H9 (cell line): Measurements from ENCODE around the gene AIG1. TPM values are rescaled to one million over a fixed set of nuclear protein-coding genes. Genes with fewer than 3 reads are reported as not detected.

Experiments used
- DNase-seq: peaks from one replicate; pipeline ENCODE4 v3.0.0-alpha.2; 2017
- H2AFZ ChIP-seq: one replicate; pipeline ENCODE4 v1.6.1; 2013; ENCODE audit warnings: mild to moderate bottlenecking, low read length, control low read depth, moderate library complexity
- H2AK5ac ChIP-seq: 2 replicates; pipeline ENCODE4 v1.6.1; 2013; ENCODE audit warnings: low read length, control low read depth, mixed read lengths; ENCODE audit not compliant: insufficient read length
- H2BK120ac ChIP-seq: one replicate; pipeline ENCODE4 v1.6.1; 2013; ENCODE audit warnings: low read depth, mild to moderate bottlenecking, low read length, control low read depth, inconsistent platforms; ENCODE audit not compliant: poor library complexity, severe bottlenecking
- H2BK12ac ChIP-seq: 2 replicates; pipeline ENCODE4 v1.6.1; 2013; ENCODE audit warnings: low read length, control low read depth, mixed read lengths, low read depth; ENCODE audit not compliant: insufficient read length
- H2BK15ac ChIP-seq: 2 replicates; pipeline ENCODE4 v1.6.1; 2013; ENCODE audit warnings: low read depth, low read length, control low read depth
- H2BK20ac ChIP-seq: one replicate; pipeline ENCODE4 v1.6.1; 2013; ENCODE audit warnings: low read depth, mild to moderate bottlenecking, low read length, control low read depth, inconsistent platforms; ENCODE audit not compliant: poor library complexity, severe bottlenecking
- H2BK5ac ChIP-seq: 2 replicates; pipeline ENCODE4 v1.6.1; 2013; ENCODE audit warnings: low read length, control low read depth, mixed read lengths; ENCODE audit not compliant: insufficient read length
- H3K14ac ChIP-seq: 2 replicates; pipeline ENCODE4 v1.6.1; 2013; ENCODE audit warnings: low read length, control low read depth; ENCODE audit not compliant: insufficient read depth
- H3K18ac ChIP-seq: 2 replicates; pipeline ENCODE4 v1.6.1; 2013; ENCODE audit warnings: low read depth, mild to moderate bottlenecking, mixed read lengths, low read length, control low read depth; ENCODE audit not compliant: insufficient read length
- H3K23ac ChIP-seq: 2 replicates; pipeline ENCODE4 v1.6.1; 2013; ENCODE audit warnings: low read length, control low read depth, mixed read lengths, low read depth; ENCODE audit not compliant: insufficient read length
- H3K23me2 ChIP-seq: 2 replicates; pipeline ENCODE4 v1.6.1; 2013; ENCODE audit warnings: low read depth, mild to moderate bottlenecking, mixed read lengths, low read length, control low read depth; ENCODE audit not compliant: insufficient read length, poor library complexity, severe bottlenecking
- H3K27ac ChIP-seq: 2 replicates; pipeline ENCODE4 v1.5.1; 2013; ENCODE audit warnings: low read length, control low read depth, mixed read lengths, low read depth; ENCODE audit not compliant: insufficient read length
- H3K27me3 ChIP-seq: 2 replicates; pipeline ENCODE4 v1.6.1; 2013; ENCODE audit warnings: low read length, control low read depth, inconsistent platforms; ENCODE audit not compliant: insufficient read depth
- H3K4ac ChIP-seq: 2 replicates; pipeline ENCODE4 v1.6.1; 2013; ENCODE audit warnings: low read depth, mild to moderate bottlenecking, control low read depth, inconsistent platforms, low read length, moderate library complexity
- H3K4me1 ChIP-seq: 2 replicates; pipeline ENCODE4 v1.6.1; 2013; ENCODE audit warnings: low read length, control low read depth, inconsistent platforms; ENCODE audit not compliant: insufficient read depth
- H3K4me2 ChIP-seq: 2 replicates; pipeline ENCODE4 v1.6.1; 2013; ENCODE audit warnings: low read length, control low read depth, mixed read lengths; ENCODE audit not compliant: insufficient read length, insufficient read depth
- H3K56ac ChIP-seq: 2 replicates; pipeline ENCODE4 v1.6.1; 2013; ENCODE audit warnings: low read depth, mild to moderate bottlenecking, mixed read lengths, low read length, control low read depth; ENCODE audit not compliant: insufficient read length
- H3K79me1 ChIP-seq: 2 replicates; pipeline ENCODE4 v1.6.1; 2013; ENCODE audit warnings: low read depth, mild to moderate bottlenecking, moderate library complexity, low read length, control low read depth, inconsistent platforms; ENCODE audit not compliant: insufficient read depth, poor library complexity, severe bottlenecking
- H3K79me2 ChIP-seq: 2 replicates; pipeline ENCODE4 v1.6.1; 2013; ENCODE audit warnings: low read length, control low read depth, inconsistent platforms; ENCODE audit not compliant: insufficient read depth
- H3K9ac ChIP-seq: 2 replicates; pipeline ENCODE4 v1.6.1; 2013; ENCODE audit warnings: low read length, control low read depth, mixed read lengths; ENCODE audit not compliant: insufficient read length; ENCODE audit errors: extremely low read depth
- H3K9me3 ChIP-seq: one replicate; pipeline ENCODE4 v1.6.1; 2013; ENCODE audit warnings: low read depth, low read length, inconsistent platforms; ENCODE audit not compliant: control insufficient read depth
- H3T11ph ChIP-seq: one replicate; pipeline ENCODE4 v1.6.1; 2013; ENCODE audit warnings: mild to moderate bottlenecking, low read length, control low read depth, inconsistent platforms
- H4K20me1 ChIP-seq: one replicate; pipeline ENCODE4 v1.6.1; 2013; ENCODE audit not compliant: control insufficient read depth, insufficient read length, insufficient read depth
- H4K5ac ChIP-seq: 2 replicates; pipeline ENCODE4 v1.6.1; 2013; ENCODE audit warnings: low read depth, mild to moderate bottlenecking, mixed read lengths, low read length, control low read depth; ENCODE audit not compliant: insufficient read length
- H4K8ac ChIP-seq: replicated peaks from 2 replicates; pipeline ENCODE4 v1.6.1; 2013; ENCODE audit warnings: low read length, control low read depth, mixed read lengths, low read depth; ENCODE audit not compliant: insufficient read length
- H4K91ac ChIP-seq: 2 replicates; pipeline ENCODE4 v1.6.1; 2013; ENCODE audit warnings: low read depth, mild to moderate bottlenecking, moderate library complexity, mixed read lengths, low read length, control low read depth; ENCODE audit not compliant: insufficient read length
- H3K27ac Mint-ChIP-seq, 3 experiments: 2 replicates in 2 of 3; 3 replicates in 1 of 3; pipeline ENCODE4 v1.8.0; 2020 to 2021; ENCODE audit warnings: mixed read lengths in 3 of 3, mild to moderate bottlenecking in 1 of 3, moderate library complexity in 1 of 3
- H3K27me3 Mint-ChIP-seq: 2 replicates; pipeline ENCODE4 v1.8.0; 2021; ENCODE audit warnings: low read depth, mild to moderate bottlenecking, moderate library complexity, mixed read lengths
- H3K36me3 Mint-ChIP-seq, 3 experiments: 2 replicates in 2 of 3; 3 replicates in 1 of 3; pipeline ENCODE4 v1.8.0; 2020 to 2021; ENCODE audit warnings: low read depth in 3 of 3, mixed read lengths in 3 of 3; ENCODE audit not compliant: insufficient read depth in 1 of 3
- H3K4me1 Mint-ChIP-seq, 2 experiments: 2 replicates each; pipeline ENCODE4 v1.8.0; 2020; ENCODE audit warnings: mixed read lengths in 2 of 2
- H3K4me3 Mint-ChIP-seq, 2 experiments: 2 replicates in 1 of 2; 3 replicates in 1 of 2; pipeline ENCODE4 v1.8.0; 2020 to 2021; ENCODE audit warnings: mild to moderate bottlenecking in 2 of 2, mixed read lengths in 2 of 2, moderate library complexity in 1 of 2
- H3K9me3 Mint-ChIP-seq, 2 experiments: 2 replicates in 1 of 2; 3 replicates in 1 of 2; pipeline ENCODE4 v1.8.0; 2020; ENCODE audit warnings: mild to moderate bottlenecking in 2 of 2, mixed read lengths in 2 of 2, moderate library complexity in 1 of 2
- CTCF ChIP-seq: fragments of 200-600 bp; sonication (generic); conservative IDR thresholded peaks from 3 replicates; pipeline ENCODE4 v1.8.0; 2021; ENCODE audit warnings: antibody characterized with exemption, mild to moderate bottlenecking
- WGBS: extraction: QIAGEN DNeasy Blood & Tissue Kit; methylation state at CpG from one replicate; pipeline ENCODE4 v1.1.7; 2013; ENCODE audit warnings: missing lambda C conversion rate, low lambda C conversion rate, mixed read lengths; ENCODE audit not compliant: insufficient read length; ENCODE audit errors: extremely low coverage; 5-methylcytosine and 5-hydroxymethylcytosine counted together
- total RNA-seq: library from RNA; stranded (reverse); gene quantifications from 2 replicates; pipeline ENCODE4 v1.2.1, GENCODE V29; 2021

AIG1 gene
- total RNA-seq, 1 experiment from 2014 or later: 44.6 TPM

- TF ChIP-seq CTCF: no peak
- Histone ChIP-seq H2AFZ (no peak overlapping the region), H3K4ac (no peak overlapping the region), H3K56ac (no peak overlapping the region), H3K18ac (no peak overlapping the region), H2BK120ac (no peak overlapping the region), H2BK15ac (no peak overlapping the region), H2BK20ac (no peak overlapping the region), H3K27me3 (no peaks in the 10 kb centered on the region), H3K23ac (no peak overlapping the region), H3K23me2 (no peaks in the 10 kb centered on the region), H3K27ac (no peak overlapping the region), H3K79me1 (no peaks in the 10 kb centered on the region), H4K91ac (no peak overlapping the region), H2BK5ac (no peak overlapping the region), H3K9ac (no peak overlapping the region), H2BK12ac (no peak overlapping the region), H3K4me2 (no peak overlapping the region), H3K9me3 (no peaks in the 10 kb centered on the region), H4K20me1 (no peaks in the 10 kb centered on the region), H3T11ph (no peak overlapping the region), H4K5ac (no peak overlapping the region), H4K8ac (no peak overlapping the region), H3K4me1 (no peaks in the 10 kb centered on the region), H3K14ac (no peak overlapping the region), H2AK5ac (no peak overlapping the region), H3K79me2 (no peaks in the 10 kb centered on the region)
- no CpG with 5 or more reads among the region's 5 CpGs for WGBS
- Mint-ChIP-seq H3K36me3 (0 out of 7 replicates have a peak, but pooled peaks cover 0 to 1% (median 0%) of the 10 kb centered on the region in 3 experiments), H3K9me3 (peaks cover 0 to 2% of the 10 kb centered on the region in 2 experiments; a peak in 2 of 5 replicates), H3K4me3 (no peak overlapping the region), H3K27ac (no peak overlapping the region), H3K4me1 (peaks cover 0 to 3% of the 10 kb centered on the region in 2 experiments; a peak in 1 of 4 replicates), H3K27me3 (no peaks in the 10 kb centered on the region)
- no peak for DNase-seq
Observed at GRCh38 chr6:143375022-143375585, 314.4 kb downstream of the AIG1 start.
